HepG2 (cell line): Measurements from ENCODE around the gene PTCD1. TPM values are rescaled to one million over a fixed set of nuclear protein-coding genes. Genes with fewer than 3 reads are reported as not detected.

ENCODE experiments used
- ATF6 ChIP-seq: sonication (generic); formaldehyde crosslinking; conservative IDR thresholded peaks from 2 replicates; pipeline ENCODE4 v1.4.0; 2020; ENCODE audit warnings: missing genetic modification reagents
- CREB3 ChIP-seq: sonication (generic); formaldehyde crosslinking; IDR thresholded peaks from 2 replicates; pipeline ENCODE4 v1.5.0; 2020; ENCODE audit warnings: missing genetic modification reagents
- DNMT3B ChIP-seq: conservative IDR thresholded peaks from 2 replicates; pipeline ENCODE4 v1.6.1; 2016; ENCODE audit warnings: missing biosample characterization, control low read depth
- HBP1 ChIP-seq: IDR thresholded peaks from 2 replicates; pipeline ENCODE4 v1.6.1; 2016; ENCODE audit warnings: low read depth, control low read depth
- KDM4B ChIP-seq: sonication (generic); formaldehyde crosslinking; IDR thresholded peaks from 2 replicates; pipeline ENCODE4 v1.4.0; 2020; ENCODE audit warnings: missing genetic modification reagents
- MTF1 ChIP-seq: sonication (generic); formaldehyde crosslinking; IDR thresholded peaks from 2 replicates; pipeline ENCODE4 v1.5.0; 2020; ENCODE audit warnings: missing genetic modification reagents
- NFATC3 ChIP-seq: sonication (generic); formaldehyde crosslinking; IDR thresholded peaks from 2 replicates; pipeline ENCODE4 v1.5.1; 2020; ENCODE audit warnings: mild to moderate bottlenecking, missing genetic modification reagents
- NONO ChIP-seq, 2 experiments: fragments of 450-650 bp in 1 of 2; sonication (generic) in 1 of 2; formaldehyde crosslinking in 1 of 2; IDR thresholded peaks in 1 of 2; conservative IDR thresholded peaks in 1 of 2; 2 replicates each; pipeline versions ENCODE4 v1.6.1 to v1.8.0; 2017 to 2022; ENCODE audit warnings: mild to moderate bottlenecking in 1 of 2, missing genetic modification reagents in 1 of 2, moderate library complexity in 1 of 2
- NR2C2 ChIP-seq: sonication (generic); formaldehyde crosslinking; IDR thresholded peaks from 2 replicates; pipeline ENCODE4 v1.4.0; 2020; ENCODE audit warnings: missing genetic modification reagents, mild to moderate bottlenecking, moderate library complexity, borderline replicate concordance
- PLRG1 ChIP-seq: fragments of 450-650 bp; conservative IDR thresholded peaks from 2 replicates; pipeline ENCODE4 v1.6.1; 2016
- POLR2AphosphoS5 ChIP-seq: IDR thresholded peaks from 2 replicates; pipeline ENCODE4 v1.6.1; 2012; ENCODE audit warnings: low read depth, low read length
- REXO4 ChIP-seq: sonication (generic); formaldehyde crosslinking; IDR thresholded peaks from 2 replicates; pipeline ENCODE4 v1.8.0; 2022; ENCODE audit warnings: missing genetic modification reagents, mild to moderate bottlenecking, borderline replicate concordance
- SIX4 ChIP-seq: sonication (generic); formaldehyde crosslinking; IDR thresholded peaks from 2 replicates; pipeline ENCODE4 v1.4.0; 2020; ENCODE audit warnings: missing genetic modification reagents
- SRSF1 ChIP-seq: fragments of 200-400 bp; formaldehyde crosslinking; optimal IDR thresholded peaks from 2 replicates; pipeline ENCODE3; 2017; ENCODE audit warnings: mild to moderate bottlenecking, low read depth, low read length, moderate library complexity
- TBL1XR1 ChIP-seq: fragments of 150-350 bp; IDR thresholded peaks from 2 replicates; pipeline ENCODE4 v1.6.1; 2014; ENCODE audit warnings: borderline replicate concordance, low read length; ENCODE audit not compliant: partially characterized antibody
- THAP11 ChIP-seq: IDR thresholded peaks from 2 replicates; pipeline ENCODE4 v1.6.1; 2016; ENCODE audit warnings: missing biosample characterization, missing genetic modification reagents
- TSC22D2 ChIP-seq: sonication (generic); formaldehyde crosslinking; IDR thresholded peaks from 2 replicates; pipeline ENCODE4 v1.5.1; 2020; ENCODE audit warnings: missing genetic modification reagents, mild to moderate bottlenecking, borderline replicate concordance
- ZBTB39 ChIP-seq: sonication (generic); formaldehyde crosslinking; IDR thresholded peaks from 2 replicates; pipeline ENCODE4 v1.5.0; 2020; ENCODE audit warnings: missing genetic modification reagents
- ZNF670 ChIP-seq: sonication (generic); formaldehyde crosslinking; IDR thresholded peaks from 2 replicates; pipeline ENCODE4 v1.8.0; 2022; ENCODE audit warnings: mild to moderate bottlenecking, missing genetic modification reagents, borderline replicate concordance
- ZNF761 ChIP-seq: sonication (generic); formaldehyde crosslinking; conservative IDR thresholded peaks from 2 replicates; pipeline ENCODE4 v1.4.0; 2020; ENCODE audit warnings: mild to moderate bottlenecking, missing genetic modification reagents
- ZNF800 ChIP-seq: sonication (generic); formaldehyde crosslinking; IDR thresholded peaks from 2 replicates; pipeline ENCODE4 v1.4.0; 2020; ENCODE audit warnings: missing genetic modification reagents
- ZSCAN31 ChIP-seq: sonication (generic); formaldehyde crosslinking; IDR thresholded peaks from 2 replicates; pipeline ENCODE4 v1.5.0; 2020; ENCODE audit warnings: low read depth, mild to moderate bottlenecking, missing genetic modification reagents
- polyA plus RNA-seq, 8 experiments: library from polyadenylated mRNA; depleted of rRNA in 3 of 8; stranded (reverse) in 7 of 8; unstranded in 1 of 8; fragments of >200 nt; fragmentation: Illumina TruSeq in 4 of 8; extraction: Trizol in 4 of 8; gene quantifications; 2 replicates each; pipeline versions ENCODE4 v1.2.1 to v1.2.3, GENCODE V29; 2011 to 2016; ENCODE audit warnings: low read depth in 4 of 8, missing spikeins in 1 of 8, mixed read lengths in 1 of 8; ENCODE audit not compliant: insufficient read depth in 1 of 8
- total RNA-seq, 5 experiments: library from RNA; depleted of rRNA; stranded (reverse); fragments of >200 nt; fragmentation: Illumina TruSeq; extraction: Trizol; gene quantifications; 2 replicates each; pipeline ENCODE4 v1.2.3, GENCODE V29; 2016; ENCODE audit warnings: low read depth in 1 of 5

PTCD1 gene
- total and polyA plus RNA-seq, 2 of the 13 experiments (the other 11 are each of a cell fraction or from before 2014, with no cell fraction given) = 3.0 to 8.4 TPM

GRCh38 chr7:99465421-99465768 lies 26.8 kb upstream of the PTCD1 start (continued):
- no peak for TF ChIP-seq ATF6 (CRISPR knock-in tag)
- no peak for TF ChIP-seq DNMT3B
- TF ChIP-seq THAP11 (CRISPR knock-in tag) = no peak
- no peak for TF ChIP-seq CREB3 (CRISPR knock-in tag)
- no peak for TF ChIP-seq NFATC3 (CRISPR knock-in tag)
- TF ChIP-seq MTF1 = 0 out of 2 replicates have a peak, but pooled peaks have one; percentile 2
- TF ChIP-seq TSC22D2 (CRISPR knock-in tag) = no peak
- TF ChIP-seq ZNF670 = no peak
- no peak for TF ChIP-seq PLRG1
- TF ChIP-seq ZSCAN31 (CRISPR knock-in tag) = no peak
- TF ChIP-seq ZBTB39 (CRISPR knock-in tag) = no peak
- TF ChIP-seq SRSF1 = no peak
- no peak for TF ChIP-seq NONO (IDR thresholded peaks at IDR 0.05)
- no peak for TF ChIP-seq NONO (CRISPR knock-in tag; conservative IDR thresholded peaks at IDR 0.05)
- TF ChIP-seq REXO4 (CRISPR knock-in tag) = no peak
- 0 out of 2 replicates have a peak, but pooled peaks have one; percentile 1 for TF ChIP-seq SIX4 (CRISPR knock-in tag)
- TF ChIP-seq ZNF800 = no peak
- no peak for TF ChIP-seq TBL1XR1
- TF ChIP-seq KDM4B = no peak
- no peak for TF ChIP-seq ZNF761 (CRISPR knock-in tag)
- TF ChIP-seq POLR2AphosphoS5 = no peak
- TF ChIP-seq HBP1 (CRISPR knock-in tag) = no peak
- no peak for TF ChIP-seq NR2C2 (CRISPR knock-in tag)
